HUDEP-2 (cell line): ENCODE data around the gene MED12L.
"Not testable (repeated sequence)": the region's sequence is repeated elsewhere in the genome, so short reads cannot be mapped to it uniquely, and the experiment has no call there.

Experiments
- DNase-seq, 76 experiments: peaks; one replicate each; lab custom pipeline; 2025; ENCODE audit not compliant: unreplicated experiment in 76 of 76; lab: John Stamatoyannopoulos, UW

The MED12L gene

DNA sequence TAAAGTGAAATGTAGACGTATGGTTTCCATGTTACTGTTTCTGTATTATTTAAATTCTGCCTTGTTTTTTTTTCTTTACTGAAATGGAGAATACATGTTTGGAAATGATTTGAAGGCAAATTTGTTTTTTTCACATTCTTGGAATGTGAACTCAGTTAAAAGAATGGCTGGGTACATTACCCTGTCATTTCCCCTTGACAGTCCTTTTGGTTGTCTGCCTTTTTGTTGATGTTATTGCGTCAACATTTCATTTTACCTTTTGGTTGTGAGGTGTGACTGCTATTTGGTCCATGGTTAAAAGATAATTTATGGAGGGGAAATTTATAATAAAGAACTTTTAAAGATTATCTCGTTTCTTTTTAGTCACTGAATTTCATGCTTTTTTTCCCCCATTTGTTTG lies 120.7 kb downstream of the MED12L start:
- DNase-seq, result no peak

DNA sequence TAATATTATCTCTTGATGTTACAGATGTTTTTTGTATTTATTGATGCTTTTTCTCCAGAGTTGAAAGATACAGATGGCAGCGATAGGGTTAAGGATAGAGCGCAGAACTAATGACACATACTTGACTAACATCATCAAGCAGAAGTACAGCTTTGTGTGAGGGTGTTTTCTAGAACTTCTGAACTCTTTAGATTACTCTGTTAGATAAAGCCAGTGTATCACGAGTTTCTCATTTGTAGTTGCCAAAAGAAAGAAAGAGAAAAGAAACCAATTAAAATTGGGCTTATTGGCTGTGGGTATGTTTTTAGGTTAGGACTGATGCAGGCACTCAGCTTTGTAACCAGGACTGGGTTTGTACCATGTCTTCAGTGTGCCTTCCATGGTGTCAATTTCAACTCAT lies 124.2 kb downstream of the MED12L start:
- DNase-seq, result no peak

DNA sequence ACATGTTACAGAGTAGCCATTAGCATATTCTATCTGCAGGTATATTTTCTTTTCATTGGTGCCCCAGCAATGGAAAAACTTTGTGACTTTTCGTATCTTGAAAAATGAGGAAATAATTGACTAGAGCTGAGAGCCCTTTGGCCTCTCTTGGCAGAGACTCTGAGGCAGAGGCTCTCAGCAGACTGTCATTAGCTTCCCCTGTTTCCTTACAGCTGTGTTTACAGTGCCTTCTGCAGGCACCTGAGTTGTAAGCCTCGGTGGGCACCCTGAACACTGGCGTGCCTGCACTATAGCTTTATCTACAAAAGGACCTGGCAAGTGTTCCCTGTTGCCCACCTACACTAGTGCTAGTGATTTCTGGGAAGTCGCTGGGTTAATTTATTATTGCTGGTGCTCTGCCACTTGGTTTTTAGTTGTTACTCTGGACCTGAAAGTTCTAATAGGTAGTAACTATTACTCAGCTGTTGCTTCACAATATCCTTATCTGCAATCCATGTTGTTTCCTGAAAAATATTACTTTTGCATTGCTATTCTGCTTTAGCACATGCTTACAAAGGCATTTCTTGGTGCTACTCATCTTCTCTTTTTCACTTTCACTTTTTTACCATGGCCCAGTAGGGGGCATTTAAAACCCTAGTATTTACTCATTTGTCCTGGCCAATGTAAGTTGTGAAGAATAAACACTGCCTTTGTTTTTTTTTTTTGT lies 125.4 kb downstream of the MED12L start:
- no peak for DNase-seq

DNA sequence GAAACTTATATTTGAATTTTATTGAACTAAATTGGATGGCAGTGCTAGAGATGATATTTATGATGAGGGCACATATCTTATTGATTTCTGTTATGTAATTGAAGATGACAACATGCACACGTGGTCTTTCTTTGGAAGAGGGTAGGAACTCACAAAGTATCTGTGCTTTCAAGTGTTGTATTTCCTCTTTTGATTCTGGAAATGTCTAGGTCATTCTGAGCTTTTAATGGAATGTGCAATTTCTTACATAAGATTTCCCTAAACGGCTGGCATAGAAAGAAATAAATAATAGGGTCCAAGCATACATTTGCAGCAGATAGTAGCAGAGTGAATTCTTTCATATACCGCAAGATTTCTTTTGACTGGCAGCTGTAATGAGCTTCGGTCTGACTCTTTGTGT lies 127.7 kb downstream of the MED12L start:
- no peak for DNase-seq

DNA sequence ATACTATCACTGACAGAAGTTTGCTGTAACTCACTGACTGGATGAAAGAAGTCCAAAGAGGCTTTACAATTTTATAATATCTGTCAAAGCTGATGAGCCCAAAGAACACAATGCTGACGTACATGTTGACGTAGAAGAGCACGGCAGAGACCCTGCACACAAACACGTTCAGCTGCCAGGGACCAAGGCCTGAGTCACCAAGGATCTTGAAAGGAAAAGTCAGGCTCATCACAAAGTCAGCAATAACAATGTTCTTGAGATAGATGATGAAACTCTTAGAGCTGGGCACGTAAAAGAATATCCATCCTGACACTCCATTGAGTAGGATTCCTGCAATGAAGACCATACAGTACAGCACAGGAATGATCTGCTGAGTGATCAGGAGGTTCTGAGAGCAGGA lies 128.4 kb downstream of the MED12L start:
- DNase-seq, result no peak

DNA sequence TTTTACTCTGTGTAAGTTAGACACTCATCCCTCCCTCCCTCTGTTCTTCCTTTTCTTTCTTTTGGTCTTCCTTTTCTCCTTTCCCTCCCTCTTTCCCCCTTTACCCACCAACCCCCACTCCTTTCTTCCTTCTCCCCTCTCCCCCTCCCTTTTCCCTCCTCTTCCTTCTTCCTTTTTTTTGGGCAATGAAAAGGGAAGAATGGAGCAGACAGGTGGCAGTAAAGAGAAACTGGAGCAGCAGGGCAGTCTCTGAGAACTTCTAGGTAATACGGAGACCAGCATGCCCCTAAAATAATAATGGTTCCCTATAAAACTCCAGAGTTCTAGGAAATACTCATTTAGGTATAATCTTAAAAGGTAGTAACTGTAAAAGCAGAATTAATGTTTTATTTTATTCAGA lies 129.0 kb downstream of the MED12L start:
- no peak for DNase-seq

DNA sequence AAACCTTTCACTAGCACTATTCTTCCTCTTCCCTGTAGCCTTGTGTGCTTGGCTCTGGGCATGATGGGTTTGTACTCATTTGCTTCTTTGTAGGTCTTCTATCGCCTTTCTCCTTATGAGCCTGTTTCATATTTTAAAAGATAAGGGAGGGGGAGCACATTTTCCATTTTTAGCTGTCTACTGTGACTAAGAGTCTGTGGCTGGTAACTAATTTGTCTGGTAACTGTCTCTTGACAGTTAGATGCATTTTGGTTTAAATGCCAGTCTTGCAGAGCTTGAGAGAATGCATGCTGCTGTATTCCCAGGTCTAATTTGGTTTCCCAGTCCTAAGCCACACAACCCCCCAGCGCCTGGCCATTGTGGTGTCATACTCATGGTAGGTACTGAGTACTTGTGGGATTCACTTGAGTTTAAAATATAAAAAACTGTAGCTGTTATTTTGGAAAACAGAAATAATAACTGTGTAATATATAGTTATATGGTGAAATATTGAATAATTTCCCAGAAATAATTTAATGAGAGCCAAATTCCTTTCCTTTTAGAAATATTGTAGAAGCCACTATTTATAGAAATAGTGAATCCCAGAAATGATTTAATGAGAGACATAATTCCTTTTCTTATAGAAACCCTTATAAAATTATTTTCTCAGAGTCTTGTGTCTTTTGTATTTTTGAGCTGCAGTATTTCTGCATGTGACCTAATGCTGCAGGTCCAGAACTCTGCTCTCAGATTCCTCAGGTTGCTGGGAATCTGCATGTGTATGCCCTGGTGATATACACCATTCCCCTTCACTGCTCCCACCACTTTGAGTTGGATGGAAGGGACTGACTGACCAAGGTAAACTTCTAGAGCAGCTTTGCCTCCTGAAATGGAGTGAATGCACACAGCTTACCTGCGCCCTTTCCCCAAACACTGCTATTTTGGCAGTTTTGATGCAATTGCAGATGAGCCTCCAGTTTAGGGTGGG lies 131.5 kb downstream of the MED12L start:
- no peak for DNase-seq

DNA sequence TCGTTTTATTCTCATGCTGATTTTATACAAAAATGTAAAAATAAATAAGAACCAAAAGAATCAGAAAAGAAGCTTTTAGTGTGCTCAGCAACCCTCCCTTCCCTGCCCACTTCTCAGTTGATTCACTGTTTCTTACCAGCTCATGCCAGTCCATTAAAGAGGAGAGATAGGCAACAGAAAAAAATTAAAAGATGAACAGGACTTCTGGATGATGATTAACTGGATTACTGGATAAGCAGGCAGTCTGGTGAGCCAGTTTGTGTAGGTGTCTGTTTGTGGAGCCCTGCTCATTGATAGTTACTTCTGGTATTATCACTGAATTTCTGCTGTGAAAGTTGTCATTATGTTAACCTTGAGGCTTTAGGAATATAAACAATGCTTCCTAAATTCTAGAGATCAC lies 132.7 kb downstream of the MED12L start:
- DNase-seq, result no peak

DNA sequence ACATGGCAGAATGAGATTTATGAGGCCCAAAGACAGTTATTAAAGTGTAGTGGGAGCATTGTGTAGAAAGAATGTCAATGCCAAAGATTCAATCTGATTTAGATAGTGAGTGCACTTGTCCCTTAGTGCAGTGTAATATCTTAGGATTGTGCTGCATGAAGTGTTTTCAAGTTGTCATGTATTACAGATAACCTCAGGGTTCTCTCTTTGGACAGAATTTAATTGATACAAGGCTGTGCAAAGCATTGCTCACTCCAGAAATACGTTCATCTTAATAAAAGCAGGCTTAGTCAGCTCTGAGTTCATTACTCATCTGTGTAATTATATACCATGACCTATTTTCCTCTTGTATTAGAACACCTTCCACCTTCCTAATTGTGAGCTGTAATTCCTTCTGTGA lies 133.6 kb downstream of the MED12L start:
- no peak for DNase-seq

DNA sequence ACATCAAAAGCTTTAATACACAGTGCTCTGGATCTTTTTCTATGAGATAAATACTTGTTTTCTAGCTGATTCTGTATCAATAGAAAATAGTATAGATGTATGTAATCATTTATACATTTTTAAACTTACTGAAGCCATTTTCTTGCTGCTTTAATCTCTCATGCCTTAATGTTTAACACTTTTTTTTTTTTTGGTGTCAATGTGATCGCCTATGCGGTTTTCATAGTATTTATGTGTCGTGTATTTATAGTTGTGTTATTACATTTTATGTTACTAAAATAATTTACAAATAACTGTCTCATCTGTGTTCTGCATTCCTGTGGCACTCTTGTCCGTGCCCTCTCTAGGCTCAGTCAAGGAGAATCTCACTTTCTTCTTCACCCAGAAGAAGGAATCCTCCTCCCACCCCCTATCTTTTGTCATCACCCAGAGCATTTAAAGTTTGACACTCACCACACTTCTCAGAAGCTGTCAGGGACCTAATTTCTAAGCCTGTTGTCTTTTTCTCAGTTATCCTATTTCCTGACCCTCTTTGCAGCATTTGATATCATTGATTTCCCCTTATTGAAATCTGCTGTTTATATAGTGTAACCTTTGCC lies 138.9 kb downstream of the MED12L start:
- no peak for DNase-seq

DNA sequence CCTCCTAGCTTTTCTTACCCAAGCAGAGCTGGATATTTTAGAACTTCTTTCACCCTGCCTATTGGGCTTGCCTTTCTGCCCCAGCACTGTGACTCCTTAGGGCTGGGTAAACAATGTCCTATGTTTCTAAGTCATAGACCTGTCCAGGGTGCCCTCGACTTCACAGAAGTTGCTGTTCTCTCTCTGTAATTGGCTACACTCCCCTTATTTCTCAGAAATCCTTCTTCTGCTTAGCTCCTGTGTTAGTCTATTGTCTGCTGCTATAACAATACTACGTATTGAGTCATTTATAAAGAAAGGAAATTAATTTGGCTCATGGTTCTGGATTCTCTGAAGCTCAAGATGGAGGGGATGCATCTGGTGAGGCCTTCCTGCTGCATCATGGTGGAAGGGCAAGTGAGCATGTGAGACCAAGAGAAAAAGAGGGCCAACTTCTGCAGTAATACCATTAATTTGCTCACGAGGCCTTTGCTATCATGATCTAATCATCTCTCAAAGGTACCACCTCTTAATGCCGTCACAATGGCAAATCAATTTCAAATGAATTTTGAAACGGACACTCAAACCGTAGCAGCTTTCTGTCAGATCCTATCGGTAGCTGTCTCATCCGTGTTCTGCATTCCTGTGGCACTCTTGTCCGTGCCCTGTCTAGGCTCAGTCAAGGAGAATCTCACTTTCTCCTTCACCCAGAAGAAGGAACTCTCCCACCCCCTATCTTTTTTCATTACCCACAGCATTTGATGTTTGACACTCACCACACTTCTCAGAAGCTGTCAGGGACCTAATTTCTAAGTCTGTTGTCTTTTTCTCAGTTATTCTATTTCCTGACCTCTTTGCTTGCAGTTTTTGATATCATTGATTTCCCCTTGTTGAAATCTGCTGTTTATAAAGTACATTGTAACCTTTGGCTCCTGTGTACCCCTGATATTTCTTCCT lies 139.8 kb downstream of the MED12L start:
- DNase-seq, result no peak

DNA sequence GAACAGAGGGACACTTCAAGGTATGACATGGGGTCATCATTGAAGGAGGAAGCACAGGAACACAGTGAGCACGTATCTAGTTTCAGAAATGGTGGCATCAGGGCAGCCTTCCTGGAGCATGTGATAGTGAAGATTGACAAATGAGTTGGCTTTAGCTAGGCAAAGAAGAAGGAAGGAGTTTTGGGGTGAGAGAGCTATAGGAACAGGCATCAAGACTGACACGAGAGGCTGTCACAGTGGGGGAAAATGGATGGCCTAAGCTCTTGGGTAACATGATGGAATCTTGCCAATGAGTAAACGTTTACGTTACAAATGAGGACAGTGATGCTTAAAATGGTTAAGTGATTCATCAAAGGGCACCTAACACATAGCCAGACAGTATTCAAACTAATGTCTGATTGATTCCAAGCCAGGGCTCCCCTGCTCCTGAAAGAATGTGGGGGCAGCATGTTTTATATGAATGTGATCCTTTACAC lies 140.7 kb downstream of the MED12L start:
- DNase-seq, result no peak

DNA sequence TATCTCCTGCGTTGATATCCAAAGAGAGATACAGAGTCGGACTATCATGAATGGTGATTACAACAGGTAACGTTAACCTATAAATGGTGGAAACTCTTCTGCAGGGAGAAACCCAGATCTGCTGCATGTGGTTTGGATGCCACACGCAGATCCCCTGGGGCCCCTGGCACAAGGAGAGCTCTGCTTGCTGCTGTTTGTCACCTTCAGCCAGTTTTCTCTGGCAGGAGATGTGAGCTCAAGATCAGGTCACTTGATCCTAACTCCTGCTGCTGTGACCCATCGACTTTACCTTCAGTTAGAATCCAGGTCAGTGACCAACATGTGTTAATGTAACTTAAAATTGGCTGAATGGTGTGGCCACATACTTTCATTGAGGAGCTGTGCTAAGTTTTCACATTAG lies 141.4 kb downstream of the MED12L start:
- DNase-seq, result no peak

DNA sequence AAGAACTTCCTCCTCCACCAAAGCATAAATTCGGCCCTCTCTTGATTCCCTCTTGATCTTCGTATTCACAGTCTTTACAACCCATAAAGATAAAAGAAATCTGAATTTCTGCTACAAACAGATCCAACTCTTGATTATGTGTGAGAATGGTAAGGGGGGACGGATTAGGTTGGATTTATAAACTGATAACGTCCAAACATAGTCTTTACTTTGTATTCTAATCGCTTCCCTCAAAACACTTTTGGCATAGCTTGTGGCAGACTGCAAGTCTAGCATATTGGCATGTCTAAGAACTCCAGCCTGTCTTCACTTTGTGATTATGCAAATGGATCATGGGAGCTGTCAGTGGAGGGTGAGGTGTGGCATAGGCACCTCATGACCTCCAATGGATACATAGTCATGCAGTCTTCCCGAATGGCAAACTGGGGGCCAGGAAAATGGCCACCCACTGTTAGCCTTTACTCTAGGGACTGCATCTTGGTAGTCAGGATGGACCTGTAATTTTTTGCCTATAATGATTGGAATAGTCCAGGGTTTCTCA lies 141.9 kb downstream of the MED12L start:
- no peak for DNase-seq

DNA sequence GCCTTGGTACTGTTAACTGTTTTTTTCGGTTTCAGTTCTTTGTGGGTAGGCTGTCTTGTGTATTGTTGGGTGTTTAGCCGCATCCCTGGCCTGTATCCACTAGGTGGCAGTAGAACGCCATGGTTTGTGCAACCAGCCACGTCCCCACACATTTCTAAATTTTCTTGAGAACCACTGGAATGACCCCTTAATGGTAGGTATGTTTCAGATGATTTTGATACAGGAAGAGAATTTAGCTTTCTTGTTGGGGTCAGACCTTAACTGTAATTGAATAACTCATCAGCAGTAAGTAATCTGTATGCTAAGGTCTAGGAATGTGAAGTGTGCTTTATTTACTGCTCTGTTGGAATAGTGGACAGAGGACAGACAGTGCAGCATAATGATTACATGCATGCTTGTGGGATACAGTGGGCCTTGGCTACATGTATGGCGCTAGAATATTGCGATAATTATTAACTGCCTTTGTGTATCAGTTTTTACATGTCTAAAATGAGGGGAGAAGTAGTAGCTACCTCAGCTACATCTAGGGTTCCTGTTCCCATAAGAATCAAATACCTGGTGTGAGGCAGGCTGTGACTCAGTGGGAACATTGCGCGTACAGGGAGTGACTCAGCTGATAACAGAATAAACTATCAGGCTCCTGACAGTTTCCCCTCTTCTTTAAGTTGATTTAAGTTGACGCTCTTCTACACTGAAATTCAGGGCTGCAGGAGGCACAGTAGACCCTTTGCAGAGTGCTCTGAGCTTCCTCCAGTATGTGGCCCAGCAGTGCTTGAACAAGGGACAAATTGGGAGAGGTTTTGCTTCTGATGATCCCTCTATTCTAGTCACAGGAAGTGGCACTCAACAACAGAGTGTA lies 142.6 kb downstream of the MED12L start:
- peak in 52 of 76 experiments; percentile 1 to 71 (median 28) for DNase-seq

DNA sequence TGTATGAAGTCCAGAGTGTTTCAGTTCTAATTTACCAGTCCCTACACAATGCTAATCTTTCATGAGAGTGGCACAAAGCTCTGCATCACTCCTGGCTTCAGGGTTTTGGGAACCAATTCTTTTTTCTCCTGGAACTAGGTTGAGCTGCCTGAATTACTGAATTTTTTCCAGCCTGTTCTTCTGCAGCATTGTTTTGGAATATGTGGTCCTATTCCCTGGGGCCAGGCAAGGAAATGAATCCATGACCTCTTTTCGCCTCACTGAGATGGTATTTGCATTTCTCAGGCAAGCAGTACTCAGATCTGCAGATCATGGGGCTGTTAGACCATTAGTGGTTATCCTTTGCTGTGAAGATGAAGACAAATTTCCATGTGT lies 143.2 kb downstream of the MED12L start:
- DNase-seq, result no peak

DNA sequence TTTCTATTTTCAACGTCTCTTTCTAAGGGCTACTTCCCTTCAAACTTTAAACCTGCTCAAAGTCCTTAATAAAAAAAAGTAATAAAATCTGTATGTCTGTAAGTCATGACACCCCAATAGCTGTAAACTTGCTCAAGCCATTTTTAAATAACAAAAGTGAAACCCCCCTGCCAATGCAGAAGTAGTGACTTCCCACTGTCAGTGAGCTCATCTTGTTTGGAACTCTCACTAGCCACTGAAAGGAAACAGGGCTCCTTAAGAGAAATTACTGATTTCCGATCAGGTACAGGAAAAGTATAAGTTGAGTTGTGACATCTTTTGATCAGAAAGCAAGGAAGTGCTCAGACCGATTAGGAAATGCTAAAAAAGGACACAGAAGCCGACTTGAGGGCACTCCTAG lies 145.2 kb downstream of the MED12L start:
- no peak for DNase-seq

DNA sequence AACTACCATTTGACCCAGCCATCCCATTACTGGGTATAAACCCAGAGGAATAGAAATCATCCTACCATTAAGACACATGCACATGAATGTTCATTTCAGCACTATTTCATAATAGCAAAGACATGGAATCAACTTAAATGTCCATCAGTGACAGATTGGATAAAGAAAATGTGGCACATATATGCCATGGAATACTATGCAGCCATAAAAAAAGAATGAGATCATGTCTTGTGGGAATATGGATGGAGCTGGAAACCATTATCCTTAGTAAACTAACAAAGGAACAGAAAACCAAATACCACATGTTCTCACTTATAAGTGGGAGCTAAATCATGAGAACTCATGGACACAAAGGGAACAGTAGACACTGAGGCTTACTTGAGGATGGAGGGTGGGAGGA lies 146.9 kb downstream of the MED12L start:
- not testable (repeated sequence) for DNase-seq

DNA sequence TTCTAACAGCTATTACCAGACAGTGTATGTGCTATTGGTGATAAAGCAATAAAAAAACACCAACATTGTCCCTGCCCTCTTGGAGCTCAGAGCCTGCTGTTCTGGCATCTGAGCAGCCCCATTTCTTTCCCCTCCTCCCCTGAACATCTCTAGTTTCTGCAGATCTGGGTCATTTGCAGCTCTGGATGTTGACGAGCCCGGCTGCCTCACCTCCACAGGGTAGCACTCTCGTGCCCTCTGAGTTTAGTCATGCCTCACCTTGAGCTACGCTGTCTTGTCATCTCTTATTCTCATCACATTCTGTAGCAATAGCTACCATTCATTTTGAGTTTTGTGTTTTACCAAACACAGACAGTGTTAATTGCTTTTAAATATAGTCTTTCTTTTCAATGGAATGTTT lies 147.5 kb downstream of the MED12L start:
- no peak for DNase-seq
